Trophoblast cell (in vitro differentiated cells and primary cell): ENCODE results near the gene WDR75. TPM values are rescaled to one million over a fixed set of nuclear protein-coding genes. Genes with fewer than 3 reads are reported as not detected.
A peak's percentile ranks its signal among the peaks of the same experiment; 100 is the strongest.

ENCODE experiments used
- DNase-seq, 2 donors: peaks; one replicate each; pipeline ENCODE4 v3.0.0-alpha.2; 2016
- H2AFZ ChIP-seq: 2 replicates; pipeline ENCODE4 v1.6.1; 2013; ENCODE audit warnings: low read length, moderate library complexity, mild to moderate bottlenecking; ENCODE audit not compliant: insufficient read depth, poor library complexity
- H2AK5ac ChIP-seq: 2 replicates; pipeline ENCODE4 v1.6.1; 2013; ENCODE audit warnings: mild to moderate bottlenecking, low read length
- H2BK120ac ChIP-seq: 2 replicates; pipeline ENCODE4 v1.6.1; 2013; ENCODE audit warnings: low read length, mild to moderate bottlenecking, moderate library complexity; ENCODE audit not compliant: insufficient read depth, poor library complexity
- H2BK12ac ChIP-seq: 2 replicates; pipeline ENCODE4 v1.6.1; 2013; ENCODE audit warnings: mild to moderate bottlenecking, low read length, moderate library complexity
- H2BK5ac ChIP-seq: 2 replicates; pipeline ENCODE4 v1.6.1; 2013; ENCODE audit warnings: low read length, low read depth, moderate library complexity, mild to moderate bottlenecking; ENCODE audit not compliant: poor library complexity
- H3K14ac ChIP-seq: 2 replicates; pipeline ENCODE4 v1.6.1; 2013; ENCODE audit warnings: mild to moderate bottlenecking, low read length
- H3K18ac ChIP-seq: 2 replicates; pipeline ENCODE4 v1.6.1; 2013; ENCODE audit warnings: mild to moderate bottlenecking, low read length
- H3K23ac ChIP-seq: 2 replicates; pipeline ENCODE4 v1.6.1; 2013; ENCODE audit warnings: low read length
- H3K27ac ChIP-seq: 2 replicates; pipeline ENCODE4 v1.5.1; 2013; ENCODE audit warnings: low read depth, mild to moderate bottlenecking, inconsistent platforms, low read length, moderate library complexity
- H3K27me3 ChIP-seq: 2 replicates; pipeline ENCODE4 v1.6.1; 2013; ENCODE audit warnings: inconsistent platforms, mild to moderate bottlenecking, low read length, moderate library complexity; ENCODE audit not compliant: insufficient read depth
- H3K36me3 ChIP-seq, 2 experiments: 1 replicate in 1 of 2; 2 replicates in 1 of 2; pipeline ENCODE4 v1.6.1; 2013; ENCODE audit warnings: low read length in 2 of 2, mild to moderate bottlenecking in 2 of 2, moderate library complexity in 1 of 2; ENCODE audit not compliant: insufficient read depth in 2 of 2, control insufficient read depth in 1 of 2
- H3K4ac ChIP-seq: 2 replicates; pipeline ENCODE4 v1.6.1; 2013; ENCODE audit warnings: low read depth, mild to moderate bottlenecking, low read length, moderate library complexity
- H3K4me1 ChIP-seq, 2 experiments: 1 replicate in 1 of 2; 2 replicates in 1 of 2; pipeline ENCODE4 v1.6.1; 2013; ENCODE audit warnings: low read length in 2 of 2, mild to moderate bottlenecking in 2 of 2, moderate library complexity in 1 of 2; ENCODE audit not compliant: insufficient read depth in 2 of 2, control insufficient read depth in 1 of 2
- H3K4me2 ChIP-seq: 2 replicates; pipeline ENCODE4 v1.6.1; 2013; ENCODE audit warnings: inconsistent platforms, mild to moderate bottlenecking, low read length, moderate library complexity
- H3K4me3 ChIP-seq: 2 replicates; pipeline ENCODE4 v1.5.1; 2013; ENCODE audit warnings: mild to moderate bottlenecking, low read depth, low read length, inconsistent platforms
- H3K79me1 ChIP-seq: one replicate; pipeline ENCODE4 v1.6.1; 2013; ENCODE audit warnings: low read length
- H3K79me2 ChIP-seq: 2 replicates; pipeline ENCODE4 v1.6.1; 2013; ENCODE audit warnings: low read length, mild to moderate bottlenecking; ENCODE audit not compliant: control insufficient read depth, insufficient read depth, poor library complexity
- H3K9ac ChIP-seq: 2 replicates; pipeline ENCODE4 v1.6.1; 2013; ENCODE audit warnings: mild to moderate bottlenecking, low read length
- H3K9me3 ChIP-seq: 2 replicates; pipeline ENCODE4 v1.6.1; 2013; ENCODE audit warnings: low read depth, mild to moderate bottlenecking, control low read depth, inconsistent platforms, low read length; ENCODE audit not compliant: insufficient read depth
- H4K12ac ChIP-seq: 2 replicates; pipeline ENCODE4 v1.6.1; 2013; ENCODE audit warnings: low read depth, mild to moderate bottlenecking, low read length, moderate library complexity
- H4K8ac ChIP-seq: 2 replicates; pipeline ENCODE4 v1.6.1; 2013; ENCODE audit warnings: low read depth, mild to moderate bottlenecking, low read length, moderate library complexity
- H4K91ac ChIP-seq: one replicate; pipeline ENCODE4 v1.6.1; 2013; ENCODE audit warnings: low read depth, mild to moderate bottlenecking, low read length, moderate library complexity
- WGBS: extraction: QIAGEN DNeasy Blood & Tissue Kit; methylation state at CpG from one replicate; pipeline ENCODE4 v1.1.7; 2013; ENCODE audit warnings: missing lambda C conversion rate; ENCODE audit not compliant: insufficient read length, insufficient coverage; ENCODE audit errors: extremely low coverage; 5-methylcytosine and 5-hydroxymethylcytosine counted together
- polyA plus RNA-seq: library from polyadenylated mRNA; stranded (reverse); fragments of 200-250 nt; gene quantifications from 2 replicates; pipeline ENCODE4 v1.2.3, GENCODE V29; 2013

The WDR75 gene
- 28.1 and 29.2 TPM in 2 replicates for polyA plus RNA-seq

GRCh38 chr2:189440947-189441708, at the start of gene WDR75:
WDR75 (plus strand) TSS chr2:189441474; CDS start chr2:189441493, 19 bp downstream.
- WGBS = no CpG with 5 or more reads among the region's 48 CpGs
- no peak within 1 kb of the TSS for H2BK12ac ChIP-seq

GRCh38 chr2:189393440-189394111, 47.7 kb upstream of the WDR75 start:
- no peaks in the 10 kb centered on the region for H3K36me3 ChIP-seq
- H3K27me3 ChIP-seq = no peaks in the 10 kb centered on the region
- H2BK12ac ChIP-seq = no peak overlapping the region
- H2AFZ ChIP-seq = no peak overlapping the region
- H3K4me3 ChIP-seq = no peak overlapping the region
- H3K9me3 ChIP-seq = no peaks in the 10 kb centered on the region
- no peak overlapping the region for H3K9ac ChIP-seq
- H3K4me1 ChIP-seq = peaks cover 0 to 3% of the 10 kb centered on the region in 2 experiments
- peaks cover 2% of the 10 kb centered on the region for H3K79me1 ChIP-seq
- no peak overlapping the region for H4K8ac ChIP-seq
- H2AK5ac ChIP-seq = no peak overlapping the region
- H4K91ac ChIP-seq = no peak overlapping the region
- no CpG with 5 or more reads among the region's 2 CpGs for WGBS
- H3K14ac ChIP-seq = no peak overlapping the region
- H2BK5ac ChIP-seq = no peak overlapping the region
- peak overlapping the region; percentile 79 for H3K27ac ChIP-seq
- no peak overlapping the region for H3K18ac ChIP-seq
- no peak overlapping the region for H3K23ac ChIP-seq
- peak overlapping the region; percentile 10 for H2BK120ac ChIP-seq
- H4K12ac ChIP-seq = no peak overlapping the region
- H3K4me2 ChIP-seq = no peak overlapping the region
- DNase-seq = peak; percentile 24 to 72
- H3K4ac ChIP-seq = no peak overlapping the region
- H3K79me2 ChIP-seq = no peaks in the 10 kb centered on the region

More at GRCh38 chr2:189440947-189441708, at the start of gene WDR75:
- peak within 1 kb of the TSS; percentile 90 for H3K4me3 ChIP-seq
- H3K4me1 ChIP-seq = peaks cover 0 to 3% of the 10 kb centered on the region in 2 experiments
- peaks cover 7% of the 10 kb centered on the region for H3K79me2 ChIP-seq
- H3K23ac ChIP-seq = no peak within 1 kb of the TSS
- peak within 1 kb of the TSS; percentile 54 for H2AK5ac ChIP-seq
- peak within 1 kb of the TSS; percentile 91 for H4K12ac ChIP-seq
- no peaks in the 10 kb centered on the region for H3K9me3 ChIP-seq
- peak within 1 kb of the TSS; percentile 92 for H3K9ac ChIP-seq
- H4K8ac ChIP-seq = peak within 1 kb of the TSS; percentile 100
- peak within 1 kb of the TSS; percentile 90 for H3K14ac ChIP-seq
- peak within 1 kb of the TSS; percentile 60 for H2BK120ac ChIP-seq
- peak within 1 kb of the TSS; percentile 89 for H4K91ac ChIP-seq
- peak within 1 kb of the TSS; percentile 98 for H3K4ac ChIP-seq
- peak within 1 kb of the TSS; percentile 97 for H2AFZ ChIP-seq
- H2BK5ac ChIP-seq = peak within 1 kb of the TSS; percentile 91
- H3K27ac ChIP-seq = peak within 1 kb of the TSS; percentile 87
- peak within 1 kb of the TSS; percentile 90 for H3K4me2 ChIP-seq
- DNase-seq = peak; percentile 91 to 95
- peaks cover 3% of the 10 kb centered on the region for H3K79me1 ChIP-seq
- H3K18ac ChIP-seq = peak within 1 kb of the TSS; percentile 90
- no peaks in the 10 kb centered on the region for H3K27me3 ChIP-seq
- H3K36me3 ChIP-seq = no peaks in the 10 kb centered on the region

- H3K27ac ChIP-seq = no peak overlapping the region
- no peak overlapping the region for H3K4me2 ChIP-seq
- no peak overlapping the region for H2AFZ ChIP-seq
- H3K4me3 ChIP-seq = no peak overlapping the region
- H3K27me3 ChIP-seq = no peaks in the 10 kb centered on the region
- no peaks in the 10 kb centered on the region for H3K9me3 ChIP-seq
- peaks cover 0 to 3% of the 10 kb centered on the region in 2 experiments for H3K4me1 ChIP-seq
- H4K8ac ChIP-seq = no peak overlapping the region
- H3K79me1 ChIP-seq = peaks cover 2% of the 10 kb centered on the region
- H2BK120ac ChIP-seq = peak overlapping the region; percentile 38
- no peak overlapping the region for H2AK5ac ChIP-seq
- H3K79me2 ChIP-seq = no peaks in the 10 kb centered on the region
- DNase-seq = no peak
- H3K18ac ChIP-seq = no peak overlapping the region
- H4K91ac ChIP-seq = peak overlapping the region; percentile 11
- no peak overlapping the region for H3K9ac ChIP-seq
- no peak overlapping the region for H4K12ac ChIP-seq
- H2BK12ac ChIP-seq = peak overlapping the region; percentile 61
- H3K4ac ChIP-seq = no peak overlapping the region
- H2BK5ac ChIP-seq = no peak overlapping the region
- H3K14ac ChIP-seq = no peak overlapping the region
- H3K23ac ChIP-seq = no peak overlapping the region
- no peaks in the 10 kb centered on the region for H3K36me3 ChIP-seq
These were observed 46.7 kb upstream of the WDR75 start for GRCh38 chr2:189394525-189394924.

- no peak overlapping the region for H3K14ac ChIP-seq
- no peaks in the 10 kb centered on the region for H3K4me1 ChIP-seq
- H4K12ac ChIP-seq = no peak overlapping the region
- H3K79me1 ChIP-seq = no peaks in the 10 kb centered on the region
- no peak overlapping the region for H2BK5ac ChIP-seq
- no peak overlapping the region for H3K9ac ChIP-seq
- WGBS = no CpG with 5 or more reads among the region's 5 CpGs
- H3K79me2 ChIP-seq = no peaks in the 10 kb centered on the region
- H3K4me2 ChIP-seq = no peak overlapping the region
- no peak overlapping the region for H3K4ac ChIP-seq
- no peak overlapping the region for H3K4me3 ChIP-seq
- H3K18ac ChIP-seq = no peak overlapping the region
- no peak overlapping the region for H4K8ac ChIP-seq
- H4K91ac ChIP-seq = no peak overlapping the region
- DNase-seq = peak in 1 of 2 donors; percentile 33
- H3K23ac ChIP-seq = no peak overlapping the region
- no peak overlapping the region for H2AK5ac ChIP-seq
- H2AFZ ChIP-seq = no peak overlapping the region
- H3K36me3 ChIP-seq = no peaks in the 10 kb centered on the region
- no peaks in the 10 kb centered on the region for H3K9me3 ChIP-seq
- H3K27me3 ChIP-seq = no peaks in the 10 kb centered on the region
- H3K27ac ChIP-seq = no peak overlapping the region
- no peak overlapping the region for H2BK12ac ChIP-seq
- H2BK120ac ChIP-seq = no peak overlapping the region
These were observed 38.3 kb upstream of the WDR75 start for GRCh38 chr2:189402932-189403331.
